ENCODE measurements around the gene OGFOD3. TPM values are rescaled to one million over a fixed set of nuclear protein-coding genes. Genes with fewer than 3 reads are reported as not detected.

Gene OGFOD3
- total RNA-seq, 1 donor from 2014 or later = 63.9 TPM

GRCh38 chr17:82436601-82437324 is 18.4 kb upstream of the OGFOD3 start:
- no peak overlapping the region for H3K4me3 ChIP-seq (ENCODE audit: low read depth, low read length)
- no peak for DNase-seq (ENCODE audit: low read depth)
- no peak for TF ChIP-seq CTCF (conservative IDR thresholded peaks at IDR 0.05; ENCODE audit: low read depth, low read length)

GRCh38 chr17:82435601-82436583 is 17.5 kb upstream of the OGFOD3 start:
- TF ChIP-seq CTCF (conservative IDR thresholded peaks at IDR 0.05; ENCODE audit: low read depth, low read length) = no peak
- no peak for DNase-seq (ENCODE audit: low read depth)

GRCh38 chr17:82435103-82435502 is 16.7 kb upstream of the OGFOD3 start:
- no peak overlapping the region for H3K4me3 ChIP-seq (ENCODE audit: low read depth, low read length)
- no peak for TF ChIP-seq CTCF (conservative IDR thresholded peaks at IDR 0.05; ENCODE audit: low read depth, low read length)
- DNase-seq (ENCODE audit: low read depth) = no peak

More at GRCh38 chr17:82435601-82436583, 17.5 kb upstream of the OGFOD3 start:
- H3K4me3 ChIP-seq (ENCODE audit: low read depth, low read length) = no peak overlapping the region

GRCh38 chr17:82434216-82434565 is 15.8 kb upstream of the OGFOD3 start:
- no peak overlapping the region for H3K4me3 ChIP-seq (ENCODE audit: low read depth, low read length)
- no peak for DNase-seq (ENCODE audit: low read depth)
- TF ChIP-seq CTCF (conservative IDR thresholded peaks at IDR 0.05; ENCODE audit: low read depth, low read length) = no peak

GRCh38 chr17:82433560-82434215 is 15.3 kb upstream of the OGFOD3 start:
- no peak for DNase-seq (ENCODE audit: low read depth)
- no peak overlapping the region for H3K4me3 ChIP-seq (ENCODE audit: low read depth, low read length)
- TF ChIP-seq CTCF (conservative IDR thresholded peaks at IDR 0.05; ENCODE audit: low read depth, low read length) = no peak

- H3K4me3 ChIP-seq (ENCODE audit: low read depth, low read length) = no peak overlapping the region
- TF ChIP-seq CTCF (conservative IDR thresholded peaks at IDR 0.05; ENCODE audit: low read depth, low read length) = no peak
- DNase-seq (ENCODE audit: low read depth) = no peak
Observed at GRCh38 chr17:82432017-82432416, 13.6 kb upstream of the OGFOD3 start.
